HL-60/S4 (cell line): ENCODE measurements around the gene ACIN1.

Experiments used
- in situ Hi-C: fragments of 300-500 bp; cut with MboI; formaldehyde crosslinking; loops from 2 replicates; pipeline ENCODE4 v1.14.3; 2022; ENCODE audit warnings: low sequenced_read_pairs

The ACIN1 gene

GRCh38 chr14:23094666-23095195 is at the start of gene ACIN1:
Gene ACIN1, minus strand, starts transcription at chr14:23095136. Its CDS starts 24 bp downstream, at chr14:23095112.
- in situ Hi-C loops = no loop called here

DNA sequence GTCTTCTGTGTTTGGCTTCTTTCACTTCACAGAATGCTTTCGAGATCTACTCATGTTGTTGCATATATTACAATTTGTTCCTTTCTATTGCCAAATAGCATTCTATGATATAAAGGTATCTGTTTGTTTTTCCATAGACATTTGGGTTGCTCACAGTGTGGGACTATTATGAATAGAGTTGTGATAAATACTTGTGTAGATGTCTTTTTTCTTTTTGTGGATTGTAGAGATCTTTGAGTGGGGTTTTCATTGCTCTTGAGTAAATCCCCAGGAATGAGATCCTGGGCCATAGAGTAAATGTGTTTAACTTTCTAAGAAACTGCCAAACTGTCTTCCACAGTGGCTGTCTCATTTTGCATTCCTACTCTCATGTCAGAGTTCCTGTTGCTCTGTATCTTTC is 49.0 kb upstream of the ACIN1 start:
- in situ Hi-C loops = no loop called here

DNA sequence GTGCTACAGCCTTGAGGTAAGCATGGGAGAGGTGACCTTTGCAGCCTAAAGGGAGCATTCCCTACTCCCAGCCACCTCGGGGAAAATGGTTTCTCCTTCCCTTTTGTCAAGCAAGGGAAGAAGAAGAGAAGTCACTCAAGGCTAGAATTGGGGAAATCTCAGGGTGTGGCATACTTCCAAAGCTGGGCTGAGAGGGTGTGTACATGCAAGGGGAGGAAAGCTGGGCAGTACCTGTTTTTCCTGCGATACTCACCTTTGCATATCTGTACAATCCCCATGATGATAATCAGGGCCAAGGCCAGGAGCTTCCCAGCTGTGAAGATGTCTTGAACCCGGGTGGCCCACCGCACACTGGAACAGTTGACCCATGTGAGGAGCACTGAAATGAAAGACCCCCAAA is 47.9 kb upstream of the ACIN1 start:
- in situ Hi-C loops = no loop called here

DNA sequence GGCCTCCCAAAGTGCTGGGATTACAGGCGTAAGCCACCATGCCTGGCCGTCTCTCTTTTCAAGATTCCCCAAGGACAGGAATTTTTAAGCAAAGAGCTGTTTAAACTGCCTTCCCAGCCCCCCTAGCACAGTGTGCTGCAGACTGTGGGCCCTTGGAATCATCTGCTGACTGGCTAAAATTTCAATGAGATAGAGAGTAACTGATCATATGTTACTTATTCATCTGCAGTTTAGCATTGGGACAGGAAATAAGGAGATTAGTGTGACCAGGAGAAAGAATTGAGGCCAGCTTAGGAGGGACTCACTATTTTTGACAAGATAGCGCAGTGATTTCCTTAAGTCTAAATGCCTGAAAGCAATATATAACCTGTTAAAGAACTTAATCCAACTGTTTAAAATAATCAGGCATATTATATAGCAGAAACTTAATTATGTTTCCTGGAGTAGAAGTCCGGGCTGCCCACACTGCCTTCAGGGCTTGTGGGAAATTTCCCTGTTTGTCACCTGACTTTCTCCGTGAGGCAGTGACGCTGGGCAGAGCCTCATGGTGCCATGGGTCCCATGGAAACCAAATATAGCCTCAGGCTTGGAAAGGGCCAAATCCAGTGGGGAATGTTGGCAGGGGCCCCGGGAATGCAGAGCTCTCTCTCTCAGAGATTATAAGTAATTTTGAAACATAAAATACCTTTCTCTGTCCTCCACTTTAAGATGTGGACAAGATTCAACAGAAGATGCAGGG is 46.9 kb upstream of the ACIN1 start:
- in situ Hi-C loops = no loop called here

GRCh38 chr14:23140371-23140770 is 45.4 kb upstream of the ACIN1 start:
- in situ Hi-C loops = no loop called here

DNA sequence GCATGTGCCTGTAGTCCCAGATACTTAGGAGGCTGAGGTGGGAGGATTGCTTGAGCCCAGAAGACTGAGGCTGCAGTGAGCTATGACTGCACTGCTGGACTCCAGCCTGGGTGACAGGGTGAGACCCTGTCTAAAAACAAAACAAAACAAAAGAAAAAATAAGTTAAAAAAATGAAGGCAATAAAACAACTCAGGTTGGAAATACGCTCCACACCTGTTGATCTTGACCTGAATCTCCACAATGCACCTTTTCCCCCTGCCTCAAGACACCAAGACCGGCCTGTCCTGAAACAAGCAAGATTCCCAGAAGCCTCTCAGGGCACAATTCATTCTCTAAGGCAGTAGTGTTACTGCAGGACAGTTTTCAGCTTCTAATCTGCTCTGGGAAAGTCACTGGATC is 44.9 kb upstream of the ACIN1 start:
- in situ Hi-C loops = no loop called here

DNA sequence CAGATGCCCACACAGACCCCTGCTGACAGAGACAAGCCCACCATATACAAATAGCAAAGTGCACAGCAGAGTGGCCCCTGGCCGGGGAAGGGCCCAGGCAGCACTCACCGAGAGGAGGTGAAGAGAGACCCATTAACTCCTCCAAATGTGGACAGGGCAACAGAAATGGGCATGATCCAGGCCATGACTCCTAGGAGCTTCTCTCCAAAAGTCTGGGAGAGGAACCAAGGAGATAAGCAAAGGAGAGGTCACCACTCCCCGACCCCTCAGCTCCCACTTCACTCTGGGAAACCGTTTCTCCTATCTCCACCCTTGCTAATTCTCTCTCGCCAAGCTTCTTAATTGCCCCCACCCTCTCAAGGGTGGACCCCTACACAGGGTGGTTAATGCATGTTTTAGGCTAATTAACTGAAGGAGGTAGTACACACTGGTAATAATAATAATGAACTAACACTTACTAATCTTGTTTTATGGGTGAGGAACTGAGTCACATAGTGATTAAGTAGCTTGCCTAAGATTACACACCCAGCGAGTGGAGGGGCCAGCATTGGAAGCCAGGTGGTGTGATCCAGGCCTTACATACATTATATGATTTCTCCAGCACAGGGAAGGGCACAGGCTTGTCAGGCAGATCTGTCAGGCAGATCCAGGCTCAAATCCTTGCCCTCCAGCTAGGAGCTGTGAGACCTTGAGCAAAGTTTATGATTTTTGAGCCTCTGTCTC is 43.0 kb upstream of the ACIN1 start:
- in situ Hi-C loops = no loop called here

DNA sequence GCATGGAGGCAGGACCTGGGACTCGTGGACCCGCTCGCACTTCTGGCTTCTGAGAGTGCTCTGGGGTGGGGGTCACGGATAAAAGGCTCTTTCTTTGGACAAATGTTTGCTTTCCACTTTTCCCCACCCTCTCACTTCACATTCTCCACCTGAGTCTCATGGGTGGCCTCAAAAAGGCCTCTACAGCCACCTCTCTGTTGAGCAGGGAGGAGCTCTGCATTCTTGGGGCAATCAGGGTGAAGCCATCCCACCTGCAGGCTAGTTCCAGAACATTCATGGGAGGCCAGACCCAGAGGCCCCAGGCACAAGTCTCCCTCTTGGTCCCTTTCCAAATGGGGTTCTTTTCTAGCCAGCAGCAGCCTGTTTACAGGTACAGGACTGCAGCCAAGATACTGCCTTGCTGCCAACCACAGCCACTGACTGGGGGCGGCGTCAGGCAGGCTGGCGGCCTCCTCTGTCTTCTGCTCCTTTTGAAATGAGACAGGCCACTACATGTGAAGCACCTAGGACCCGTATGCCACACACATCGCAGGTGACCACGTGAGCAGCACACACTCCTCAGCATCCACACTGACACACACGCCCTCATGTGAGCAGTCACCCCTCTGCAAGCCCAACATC is 42.4 kb upstream of the ACIN1 start:
- in situ Hi-C loops = no loop called here

DNA sequence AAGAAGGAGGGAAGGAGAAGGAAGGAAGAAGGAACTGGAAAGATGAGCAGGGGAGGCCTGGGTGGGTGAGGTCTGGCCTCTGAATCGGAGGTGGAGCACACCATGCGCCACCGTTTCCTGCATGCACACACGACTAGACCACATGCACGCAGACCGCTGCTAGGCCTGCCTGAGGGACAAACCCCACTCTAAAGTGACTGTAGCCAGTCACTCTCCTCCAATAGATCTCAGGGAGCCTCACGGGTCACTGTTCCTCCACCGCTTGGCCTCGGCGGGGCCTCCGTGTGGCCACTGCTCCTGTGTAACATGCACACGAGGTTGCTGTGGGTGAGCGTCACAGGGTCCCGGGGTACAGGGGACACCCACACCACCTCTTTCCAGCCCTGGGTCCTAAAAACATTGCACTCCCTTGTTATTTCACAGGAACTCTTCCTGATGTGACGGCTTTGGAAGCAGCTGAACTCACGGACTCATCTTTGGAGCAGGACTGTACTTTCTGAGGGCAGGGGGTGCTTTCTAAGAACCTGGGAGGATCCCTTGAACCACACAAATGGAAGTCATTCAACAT is 41.7 kb upstream of the ACIN1 start:
- in situ Hi-C loops = no loop called here

GRCh38 chr14:23132970-23133369 is 38.0 kb upstream of the ACIN1 start:
- in situ Hi-C loops = no loop called here

- in situ Hi-C loops = no loop called here
Measured at GRCh38 chr14:23131482-23131881, 36.5 kb upstream of the ACIN1 start.

DNA sequence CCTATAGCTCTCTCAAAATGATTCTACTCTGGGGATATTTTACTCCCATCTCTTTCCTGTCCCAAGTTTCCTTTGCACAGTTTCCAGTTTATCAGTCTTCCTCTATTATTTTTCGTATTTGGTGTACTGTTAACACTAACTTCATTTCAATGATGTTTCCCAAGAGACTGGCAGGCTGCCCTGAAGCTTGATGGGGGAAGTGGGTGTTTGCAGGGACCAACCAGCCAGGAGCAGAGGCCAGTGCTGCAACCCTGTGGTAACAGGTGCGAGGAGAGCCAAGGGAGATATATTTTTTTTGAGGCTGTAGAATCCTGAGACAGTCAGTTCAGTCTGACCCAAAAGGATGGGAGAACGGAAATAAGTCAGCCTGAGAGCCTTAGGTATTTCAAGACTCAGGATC is 35.9 kb upstream of the ACIN1 start:
- in situ Hi-C loops = no loop called here

GRCh38 chr14:23129759-23130316 is 34.9 kb upstream of the ACIN1 start:
- in situ Hi-C loops = no loop called here

DNA sequence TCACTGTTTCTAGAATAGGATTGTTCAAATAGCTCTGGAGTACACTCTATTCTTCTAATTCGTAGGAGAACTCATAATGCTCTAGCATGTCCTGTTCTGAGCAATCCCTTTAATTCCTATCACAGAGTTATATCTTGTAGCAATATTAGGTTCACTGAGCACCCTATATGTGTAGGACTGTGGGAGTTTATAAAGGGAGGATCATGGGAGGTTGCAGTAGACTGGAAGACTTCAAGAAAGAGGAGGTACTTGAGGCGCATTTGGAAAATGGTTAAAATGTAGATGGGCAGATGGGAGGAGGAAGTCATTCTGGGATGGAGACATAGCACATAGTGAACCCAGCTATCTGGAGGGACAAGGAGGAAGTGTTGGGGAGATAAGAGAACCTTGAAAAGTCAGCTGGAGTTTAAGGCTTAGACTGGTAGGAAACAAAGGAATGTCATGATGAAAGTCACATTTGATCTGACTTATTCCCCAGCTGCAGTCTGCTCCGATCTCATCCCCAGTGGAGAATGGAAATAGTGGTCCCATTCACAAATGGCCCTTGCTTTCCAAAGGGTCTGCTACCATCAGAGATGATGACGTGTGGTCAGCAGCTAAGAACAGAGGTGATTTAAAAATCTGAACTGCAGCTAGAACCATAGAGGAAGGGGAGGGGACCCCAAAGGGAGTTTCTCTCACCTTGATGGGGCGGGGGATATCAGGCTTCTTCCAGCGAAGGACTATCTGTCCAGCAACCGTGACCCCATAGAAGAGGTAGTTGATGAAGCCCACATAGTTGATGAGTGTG is 34.2 kb upstream of the ACIN1 start:
- in situ Hi-C loops = no loop called here

DNA sequence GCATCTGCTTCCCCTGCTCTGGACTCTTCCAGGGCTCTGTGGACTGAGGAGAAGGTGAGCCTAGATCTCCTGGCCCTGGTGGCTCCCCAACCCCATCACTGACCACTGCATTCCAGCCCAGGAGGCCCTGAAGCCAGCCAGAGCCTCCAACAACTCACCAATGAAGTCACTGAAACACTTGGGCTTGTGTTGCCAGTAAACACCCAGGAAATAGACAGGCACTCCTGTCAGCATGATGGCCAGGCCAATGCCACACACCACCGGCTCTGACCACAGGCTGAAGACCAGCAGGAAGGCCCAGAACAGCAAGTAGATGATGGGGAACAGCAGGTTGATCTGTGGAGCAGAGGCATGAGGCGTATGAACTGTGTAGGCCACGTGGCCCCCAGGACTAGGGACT is 32.9 kb upstream of the ACIN1 start:
- in situ Hi-C loops = no loop called here

DNA sequence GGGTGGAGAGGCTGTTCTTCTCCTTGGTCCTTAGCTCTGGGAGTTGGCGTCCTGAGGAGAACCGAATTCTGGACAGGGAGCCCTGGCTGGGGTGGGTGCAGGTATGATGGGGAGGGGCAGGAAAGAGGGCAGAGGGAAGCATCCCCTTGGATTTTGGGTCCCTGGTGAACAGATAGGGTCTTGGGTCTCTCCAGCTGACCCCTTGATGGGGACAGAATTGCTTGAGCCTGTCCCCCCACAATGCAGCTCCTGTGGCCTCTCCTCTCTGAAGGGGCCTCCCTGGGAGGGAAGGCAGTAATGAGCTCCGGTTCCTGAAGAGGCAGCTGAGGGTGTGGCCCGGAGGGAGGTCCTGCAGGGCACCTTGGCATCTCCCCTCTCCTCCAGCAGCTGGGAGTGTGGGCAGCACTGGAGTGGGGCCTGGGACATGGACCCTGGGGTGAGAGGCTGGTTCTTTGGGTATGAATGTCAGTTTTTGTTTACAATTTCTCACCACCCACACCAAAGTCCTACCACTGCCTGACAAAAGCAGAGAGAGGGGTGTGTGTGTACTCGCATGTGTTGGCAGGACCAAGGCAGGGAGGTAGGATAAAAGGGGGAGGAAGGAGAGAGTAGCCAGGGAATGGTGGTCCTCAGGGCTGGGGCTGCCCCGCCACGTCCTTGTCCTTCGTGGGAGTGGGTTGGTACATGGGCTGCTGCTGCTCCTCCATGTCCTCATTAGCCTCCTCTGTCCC is 31.8 kb upstream of the ACIN1 start:
- in situ Hi-C loops = no loop called here

GRCh38 chr14:23125933-23126524 is 31.1 kb upstream of the ACIN1 start:
- in situ Hi-C loops = no loop called here

- in situ Hi-C loops = no loop called here
Measured at GRCh38 chr14:23125011-23125410, 30.1 kb upstream of the ACIN1 start.

GRCh38 chr14:23124337-23124954 is 29.5 kb upstream of the ACIN1 start:
- in situ Hi-C loops = loop anchor here (5.0 kb wide), 1 partner anchor 63 kb away; no protein-coding TSS in a partner anchor
